WTC11 (cell line): Measurements from ENCODE around the gene INPP5E. TPM values are rescaled to one million over a fixed set of nuclear protein-coding genes. Genes with fewer than 3 reads are reported as not detected.
"Not testable (repeated sequence)": the region's sequence is repeated elsewhere in the genome, so short reads cannot be mapped to it uniquely, and the experiment has no call there.

Experiments used
- ATAC-seq: fragments of 200-7000 bp; cut with Tn5 transposase; 2 replicates; pipeline ENCODE4 v1.10.0; 2021; ENCODE audit warnings: mild to moderate bottlenecking, moderate library complexity
- CTCF ChIA-PET: fragments of 300-600 bp; sonication (Branson Sonifier 250); formaldehyde crosslinking; loops from one replicate; lab custom pipeline; 2021; ENCODE audit warnings: antibody characterized with exemption; lab: Charles Lee
- POLR2A ChIA-PET: fragments of 350-600 bp; sonication (Branson Sonifier 250); formaldehyde crosslinking; loops from one replicate; lab custom pipeline; 2021; ENCODE audit warnings: antibody characterized with exemption; lab: Charles Lee
- DNase-seq: peaks from one replicate; pipeline ENCODE4 v3.0.0; 2021; ENCODE audit warnings: low spot score
- H3K27ac Mint-ChIP-seq: 2 replicates; pipeline ENCODE4 v1.8.0; 2021; ENCODE audit warnings: mixed read lengths
- H3K27me3 Mint-ChIP-seq: 2 replicates; pipeline ENCODE4 v1.8.0; 2021; ENCODE audit warnings: low read depth, mild to moderate bottlenecking, moderate library complexity, mixed read lengths
- H3K36me3 Mint-ChIP-seq: 2 replicates; pipeline ENCODE4 v1.8.0; 2021; ENCODE audit warnings: mixed read lengths
- H3K4me1 Mint-ChIP-seq: 2 replicates; pipeline ENCODE4 v1.8.0; 2022; ENCODE audit warnings: mixed read lengths
- H3K4me3 Mint-ChIP-seq: 2 replicates; pipeline ENCODE4 v1.8.0; 2021; ENCODE audit warnings: mild to moderate bottlenecking, moderate library complexity, mixed read lengths
- H3K9me3 Mint-ChIP-seq: 2 replicates; pipeline ENCODE4 v1.8.0; 2021; ENCODE audit warnings: mixed read lengths
- CREB1 ChIP-seq: sonication (generic); formaldehyde crosslinking; IDR thresholded peaks from 2 replicates; pipeline ENCODE4 v1.8.0; 2023; ENCODE audit warnings: mild to moderate bottlenecking, missing genetic modification reagents
- CTCF ChIP-seq: fragments of 200-600 bp; IDR thresholded peaks from 2 replicates; pipeline ENCODE4 v1.8.0; 2022; ENCODE audit warnings: antibody characterized with exemption
- EMX1 ChIP-seq: fragments of 250-450 bp; sonication (Bioruptor Pico); IDR thresholded peaks from 2 replicates; pipeline ENCODE4 v1.8.0; 2021; ENCODE audit warnings: mild to moderate bottlenecking
- ESRRA ChIP-seq: sonication (generic); formaldehyde crosslinking; IDR thresholded peaks from 2 replicates; pipeline ENCODE4 v1.8.1; 2022; ENCODE audit warnings: mild to moderate bottlenecking, missing genetic modification reagents, borderline replicate concordance
- FOXJ3 ChIP-seq: sonication (generic); formaldehyde crosslinking; IDR thresholded peaks from 2 replicates; pipeline ENCODE4 v1.9.0; 2021; ENCODE audit warnings: missing genetic modification reagents, mild to moderate bottlenecking, borderline replicate concordance
- HMGA2 ChIP-seq: fragments of 250-450 bp; sonication (Bioruptor Pico); IDR thresholded peaks from 2 replicates; pipeline ENCODE4 v1.4.0; 2021; ENCODE audit warnings: mild to moderate bottlenecking, moderate library complexity
- IRF2 ChIP-seq: sonication (generic); formaldehyde crosslinking; IDR thresholded peaks from 2 replicates; pipeline ENCODE4 v1.8.0; 2022; ENCODE audit warnings: low read depth, missing genetic modification reagents, borderline replicate concordance
- KAT7 ChIP-seq: sonication (generic); formaldehyde crosslinking; IDR thresholded peaks from 2 replicates; pipeline ENCODE4 v1.8.1; 2023; ENCODE audit warnings: missing genetic modification reagents, mild to moderate bottlenecking, borderline replicate concordance
- MLX ChIP-seq: sonication (generic); formaldehyde crosslinking; IDR thresholded peaks from 2 replicates; pipeline ENCODE4 v1.8.1; 2023; ENCODE audit warnings: mild to moderate bottlenecking, missing genetic modification reagents, moderate library complexity
- NFATC4 ChIP-seq: fragments of 250-450 bp; sonication (Bioruptor Pico); IDR thresholded peaks from 2 replicates; pipeline ENCODE4 v1.9.0; 2021; ENCODE audit warnings: mild to moderate bottlenecking
- NFE2L1 ChIP-seq: sonication (generic); formaldehyde crosslinking; IDR thresholded peaks from 2 replicates; pipeline ENCODE4 v1.8.1; 2023; ENCODE audit warnings: missing genetic modification reagents
- NFYB ChIP-seq: sonication (generic); formaldehyde crosslinking; conservative IDR thresholded peaks from 2 replicates; pipeline ENCODE4 v1.8.0; 2022; ENCODE audit warnings: low read depth, missing genetic modification reagents
- PRDM15 ChIP-seq: sonication (generic); formaldehyde crosslinking; IDR thresholded peaks from 2 replicates; pipeline ENCODE4 v1.8.0; 2022; ENCODE audit warnings: missing genetic modification reagents
- RORB ChIP-seq: fragments of 250-450 bp; sonication (Bioruptor Pico); IDR thresholded peaks from 2 replicates; pipeline ENCODE4 v1.9.0; 2021; ENCODE audit warnings: mild to moderate bottlenecking
- SP1 ChIP-seq: sonication (generic); formaldehyde crosslinking; conservative IDR thresholded peaks from 2 replicates; pipeline ENCODE4 v1.8.1; 2022; ENCODE audit warnings: missing genetic modification reagents
- TCF7 ChIP-seq: sonication (generic); formaldehyde crosslinking; IDR thresholded peaks from 2 replicates; pipeline ENCODE4 v1.8.0; 2022; ENCODE audit warnings: mild to moderate bottlenecking, low read depth, missing genetic modification reagents, moderate library complexity
- ZBTB21 ChIP-seq: sonication (generic); formaldehyde crosslinking; IDR thresholded peaks from 2 replicates; pipeline ENCODE4 v1.8.1; 2023; ENCODE audit warnings: mild to moderate bottlenecking, missing genetic modification reagents, borderline replicate concordance
- ZNF232 ChIP-seq: sonication (generic); formaldehyde crosslinking; IDR thresholded peaks from 2 replicates; pipeline ENCODE4 v1.8.0; 2022; ENCODE audit warnings: mild to moderate bottlenecking, missing genetic modification reagents
- ZNF281 ChIP-seq: sonication (generic); formaldehyde crosslinking; IDR thresholded peaks from 2 replicates; pipeline ENCODE4 v1.8.0; 2023; ENCODE audit warnings: mild to moderate bottlenecking, missing genetic modification reagents
- ZNF425 ChIP-seq: fragments of 250-450 bp; sonication (Bioruptor Pico); conservative IDR thresholded peaks from 2 replicates; pipeline ENCODE4 v1.9.0; 2021; ENCODE audit warnings: mild to moderate bottlenecking
- total RNA-seq: library from RNA; stranded (reverse); gene quantifications from 3 replicates; pipeline ENCODE4 v1.2.3, GENCODE V29; 2021

Gene INPP5E
- total RNA-seq, 1 experiment from 2014 or later = 24.0 TPM

- no peak for TF ChIP-seq CTCF
- TF ChIP-seq ZNF232 (CRISPR knock-in tag) = no peak
- no peak for TF ChIP-seq NFATC4 (CRISPR knock-in tag)
- TF ChIP-seq HMGA2 (CRISPR knock-in tag) = no peak
- TF ChIP-seq SP1 (CRISPR knock-in tag) = no peak
- no peak for TF ChIP-seq TCF7 (CRISPR knock-in tag)
Measured at GRCh38 chr9:136429075-136429628, 10.5 kb downstream of the INPP5E start (continued).

- Mint-ChIP-seq H3K9me3 (no peaks in the 10 kb centered on the region), H3K27me3 (no peaks in the 10 kb centered on the region), H3K4me3 (no peak overlapping the region), H3K36me3 (peaks cover 8% of the 10 kb centered on the region)
- ATAC-seq = no peak
- CTCF ChIA-PET = no interaction called here
- TF ChIP-seq IRF2 (CRISPR knock-in tag) = no peak
- no peak for TF ChIP-seq KAT7
- TF ChIP-seq CREB1 (CRISPR knock-in tag) = no peak
- TF ChIP-seq FOXJ3 (CRISPR knock-in tag) = no peak
- TF ChIP-seq NFYB (CRISPR knock-in tag) = no peak
- TF ChIP-seq ZNF425 = no peak
- no peak for TF ChIP-seq ZBTB21 (CRISPR knock-in tag)
- TF ChIP-seq, all 79 proteins: peak for 0
- POLR2A ChIA-PET = no interaction called here
- no peak overlapping the region for H3K27ac Mint-ChIP-seq
- H3K4me1 Mint-ChIP-seq = no peaks in the 10 kb centered on the region
- no peak for DNase-seq
Measured at GRCh38 chr9:136426787-136427186, 12.9 kb downstream of the INPP5E start.

GRCh38 chr9:136425367-136425766 is 14.3 kb downstream of the INPP5E start:
- not testable (repeated sequence) for H3K9me3 Mint-ChIP-seq, DNase-seq, ATAC-seq, H3K4me1 Mint-ChIP-seq, H3K27me3 Mint-ChIP-seq, H3K4me3 Mint-ChIP-seq, H3K27ac Mint-ChIP-seq
- ChIA-PET CTCF (interaction anchor here (0.9 to 1.3 kb wide), 2 partner anchors 12 to 246 kb away, joined by 3 read pairs; no protein-coding TSS in a partner anchor), POLR2A (interaction anchor here (1.3 kb wide), 1 partner anchor 16 kb away, joined by 4 read pairs; no protein-coding TSS in a partner anchor)
- peaks cover 11% of the 10 kb centered on the region for H3K36me3 Mint-ChIP-seq

- Mint-ChIP-seq H3K4me1 (no peaks in the 10 kb centered on the region), H3K9me3 (no peaks in the 10 kb centered on the region), H3K27ac (no peak overlapping the region), H3K4me3 (no peak overlapping the region), H3K27me3 (no peaks in the 10 kb centered on the region), H3K36me3 (peaks cover 11% of the 10 kb centered on the region)
- TF ChIP-seq NFE2L1 (CRISPR knock-in tag) (no peak), ESRRA (CRISPR knock-in tag) (no peak), ZNF281 (CRISPR knock-in tag) (no peak), RORB (CRISPR knock-in tag) (no peak), MLX (CRISPR knock-in tag) (no peak), PRDM15 (CRISPR knock-in tag) (no peak), EMX1 (no peak)
- ChIA-PET CTCF (interaction anchor here (0.7 to 1.3 kb wide), 4 partner anchors 11 to 247 kb away, joined by 3 to 4 read pairs (median 3); no protein-coding TSS in a partner anchor), POLR2A (interaction anchor here (1.2 to 1.3 kb wide), 2 partner anchors 15 to 71 kb away, joined by 3 to 4 read pairs; no protein-coding TSS in a partner anchor)
- DNase-seq (no peak), ATAC-seq (no peak)
Measured at GRCh38 chr9:136424750-136425362, 14.8 kb downstream of the INPP5E start.
